ENCODE measurements around the gene PATJ.

PATJ gene

DNA sequence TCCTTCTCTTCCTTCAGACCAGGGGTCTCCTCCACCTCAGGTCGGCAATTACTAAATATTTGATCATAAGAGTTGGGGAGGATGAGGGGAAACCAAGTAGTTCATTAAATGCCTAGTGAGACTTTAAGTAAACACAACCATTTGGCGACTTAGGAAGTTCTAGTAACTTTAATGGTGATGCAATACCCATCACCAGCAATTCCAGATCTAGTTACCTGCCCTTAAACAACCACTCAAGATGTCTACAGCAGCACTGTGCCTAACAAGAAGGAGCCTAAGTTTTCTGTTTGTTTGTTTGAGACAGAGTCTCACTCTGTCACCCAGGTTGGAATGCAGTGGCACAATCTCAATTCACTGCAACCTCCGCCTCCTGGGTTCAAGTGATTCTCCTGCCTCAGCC is 395.7 kb downstream of the PATJ start (continued):
- TF ChIP-seq, protein P1, sequence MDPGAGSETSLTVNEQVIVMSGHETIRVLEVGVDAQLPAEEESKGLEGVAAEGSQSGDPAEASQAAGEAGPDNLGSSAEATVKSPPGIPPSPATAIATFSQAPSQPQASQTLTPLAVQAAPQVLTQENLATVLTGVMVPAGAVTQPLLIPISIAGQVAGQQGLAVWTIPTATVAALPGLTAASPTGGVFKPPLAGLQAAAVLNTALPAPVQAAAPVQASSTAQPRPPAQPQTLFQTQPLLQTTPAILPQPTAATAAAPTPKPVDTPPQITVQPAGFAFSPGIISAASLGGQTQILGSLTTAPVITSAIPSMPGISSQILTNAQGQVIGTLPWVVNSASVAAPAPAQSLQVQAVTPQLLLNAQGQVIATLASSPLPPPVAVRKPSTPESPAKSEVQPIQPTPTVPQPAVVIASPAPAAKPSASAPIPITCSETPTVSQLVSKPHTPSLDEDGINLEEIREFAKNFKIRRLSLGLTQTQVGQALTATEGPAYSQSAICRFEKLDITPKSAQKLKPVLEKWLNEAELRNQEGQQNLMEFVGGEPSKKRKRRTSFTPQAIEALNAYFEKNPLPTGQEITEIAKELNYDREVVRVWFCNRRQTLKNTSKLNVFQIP (CRISPR knock-in tag; IDR thresholded peaks at IDR 0.05; ENCODE audit: borderline replicate concordance, low read depth), result no peak

- TF ChIP-seq PPARA (CRISPR knock-in tag; IDR thresholded peaks at IDR 0.05; ENCODE audit: borderline replicate concordance) (no peak), ZFP3 (CRISPR knock-in tag; IDR thresholded peaks at IDR 0.05) (no peak), BACH2 (CRISPR knock-in tag; IDR thresholded peaks at IDR 0.05; ENCODE audit: borderline replicate concordance) (no peak), RARB (CRISPR knock-in tag; IDR thresholded peaks at IDR 0.05) (no peak), ZNF8 (CRISPR knock-in tag; IDR thresholded peaks at IDR 0.05) (no peak), ISL1 (CRISPR knock-in tag; IDR thresholded peaks at IDR 0.05) (no peak), ESRRG (CRISPR knock-in tag; IDR thresholded peaks at IDR 0.05) (no peak), ZNF565 (CRISPR knock-in tag; conservative IDR thresholded peaks at IDR 0.05; ENCODE audit: low read depth) (no peak), ARNTL (CRISPR knock-in tag; IDR thresholded peaks at IDR 0.05; ENCODE audit: borderline replicate concordance, low read depth) (no peak), SNAI2 (CRISPR knock-in tag; IDR thresholded peaks at IDR 0.05) (no peak)
- ATAC-seq, result no peak
These were observed 397.1 kb downstream of the PATJ start for GRCh38 chr1:62139410-62139809.

DNA sequence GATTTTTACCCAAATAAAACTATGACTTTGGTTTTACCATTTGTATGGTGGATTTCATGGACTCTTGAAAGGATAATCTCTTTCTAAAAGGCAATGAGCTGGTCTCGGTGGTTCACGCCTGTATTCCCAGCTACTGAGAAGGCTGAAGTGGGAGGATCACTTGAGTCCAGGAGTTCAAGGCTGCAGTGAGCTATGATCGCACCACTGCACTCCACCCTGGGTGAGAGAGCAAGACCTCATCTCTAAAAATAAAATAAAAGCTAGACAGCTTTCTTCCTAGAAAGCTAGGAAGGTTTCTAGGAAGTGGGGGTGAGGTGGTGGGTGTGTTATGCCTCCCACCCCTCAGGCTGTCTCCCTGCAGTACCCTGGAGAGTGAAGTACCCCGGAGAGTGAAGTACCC is 398.4 kb downstream of the PATJ start:
- no peak for TF ChIP-seq ZFP30 (CRISPR knock-in tag; IDR thresholded peaks at IDR 0.05)
- TF ChIP-seq PATZ1 (CRISPR knock-in tag; IDR thresholded peaks at IDR 0.05; ENCODE audit: borderline replicate concordance), result no peak
- TF ChIP-seq CREB5 (CRISPR knock-in tag; IDR thresholded peaks at IDR 0.05; ENCODE audit: low read depth), result no peak
- no peak for TF ChIP-seq ZNF8 (CRISPR knock-in tag; IDR thresholded peaks at IDR 0.05)
- TF ChIP-seq CSDC2 (CRISPR knock-in tag; IDR thresholded peaks at IDR 0.05), result no peak
- no peak for ATAC-seq

DNA sequence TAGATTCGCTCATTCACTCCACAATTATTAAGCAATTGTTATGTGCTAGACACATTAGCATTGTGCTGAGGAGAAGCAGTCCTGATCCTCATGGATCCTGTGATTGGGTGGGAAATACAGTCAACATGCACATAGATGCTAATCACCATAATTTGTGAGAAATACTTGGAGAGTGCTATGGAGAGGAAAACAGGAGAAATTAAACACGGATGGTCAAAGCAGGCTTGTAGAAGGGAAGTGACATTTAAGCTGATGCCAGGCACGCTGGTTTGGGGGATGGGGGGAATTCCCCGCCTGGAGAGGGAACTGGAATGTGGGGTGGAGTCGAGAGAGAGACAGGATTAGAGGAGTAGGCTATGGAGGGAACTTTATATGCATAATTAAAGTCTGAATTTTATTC is 400.2 kb downstream of the PATJ start:
- TF ChIP-seq ZC3H10 (CRISPR knock-in tag; IDR thresholded peaks at IDR 0.05) (no peak), ZNF565 (CRISPR knock-in tag; conservative IDR thresholded peaks at IDR 0.05; ENCODE audit: low read depth) (no peak), ARNTL (CRISPR knock-in tag; IDR thresholded peaks at IDR 0.05; ENCODE audit: borderline replicate concordance, low read depth) (no peak), OSR1 (CRISPR knock-in tag; IDR thresholded peaks at IDR 0.05) (no peak), RARB (CRISPR knock-in tag; IDR thresholded peaks at IDR 0.05) (no peak), ZNF8 (CRISPR knock-in tag; IDR thresholded peaks at IDR 0.05) (no peak), ISL1 (CRISPR knock-in tag; IDR thresholded peaks at IDR 0.05) (no peak), ESRRG (CRISPR knock-in tag; IDR thresholded peaks at IDR 0.05) (no peak), PPARA (CRISPR knock-in tag; IDR thresholded peaks at IDR 0.05; ENCODE audit: borderline replicate concordance) (no peak), SNAI2 (CRISPR knock-in tag; IDR thresholded peaks at IDR 0.05) (no peak), PATZ1 (CRISPR knock-in tag; IDR thresholded peaks at IDR 0.05; ENCODE audit: borderline replicate concordance) (no peak), ZFP3 (CRISPR knock-in tag; IDR thresholded peaks at IDR 0.05) (no peak), CSDC2 (CRISPR knock-in tag; IDR thresholded peaks at IDR 0.05) (no peak), CREB5 (CRISPR knock-in tag; IDR thresholded peaks at IDR 0.05; ENCODE audit: low read depth) (no peak), ZNF70 (CRISPR knock-in tag; IDR thresholded peaks at IDR 0.05) (no peak), GLIS3 (CRISPR knock-in tag; IDR thresholded peaks at IDR 0.05) (no peak)
- TF ChIP-seq, protein P1 (CRISPR knock-in tag; IDR thresholded peaks at IDR 0.05; ENCODE audit: borderline replicate concordance, low read depth), result no peak
- TF ChIP-seq, protein P2, sequence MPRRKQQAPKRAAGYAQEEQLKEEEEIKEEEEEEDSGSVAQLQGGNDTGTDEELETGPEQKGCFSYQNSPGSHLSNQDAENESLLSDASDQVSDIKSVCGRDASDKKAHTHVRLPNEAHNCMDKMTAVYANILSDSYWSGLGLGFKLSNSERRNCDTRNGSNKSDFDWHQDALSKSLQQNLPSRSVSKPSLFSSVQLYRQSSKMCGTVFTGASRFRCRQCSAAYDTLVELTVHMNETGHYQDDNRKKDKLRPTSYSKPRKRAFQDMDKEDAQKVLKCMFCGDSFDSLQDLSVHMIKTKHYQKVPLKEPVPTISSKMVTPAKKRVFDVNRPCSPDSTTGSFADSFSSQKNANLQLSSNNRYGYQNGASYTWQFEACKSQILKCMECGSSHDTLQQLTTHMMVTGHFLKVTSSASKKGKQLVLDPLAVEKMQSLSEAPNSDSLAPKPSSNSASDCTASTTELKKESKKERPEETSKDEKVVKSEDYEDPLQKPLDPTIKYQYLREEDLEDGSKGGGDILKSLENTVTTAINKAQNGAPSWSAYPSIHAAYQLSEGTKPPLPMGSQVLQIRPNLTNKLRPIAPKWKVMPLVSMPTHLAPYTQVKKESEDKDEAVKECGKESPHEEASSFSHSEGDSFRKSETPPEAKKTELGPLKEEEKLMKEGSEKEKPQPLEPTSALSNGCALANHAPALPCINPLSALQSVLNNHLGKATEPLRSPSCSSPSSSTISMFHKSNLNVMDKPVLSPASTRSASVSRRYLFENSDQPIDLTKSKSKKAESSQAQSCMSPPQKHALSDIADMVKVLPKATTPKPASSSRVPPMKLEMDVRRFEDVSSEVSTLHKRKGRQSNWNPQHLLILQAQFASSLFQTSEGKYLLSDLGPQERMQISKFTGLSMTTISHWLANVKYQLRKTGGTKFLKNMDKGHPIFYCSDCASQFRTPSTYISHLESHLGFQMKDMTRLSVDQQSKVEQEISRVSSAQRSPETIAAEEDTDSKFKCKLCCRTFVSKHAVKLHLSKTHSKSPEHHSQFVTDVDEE (CRISPR knock-in tag; IDR thresholded peaks at IDR 0.05), result no peak
- ATAC-seq, result peak; percentile 53; the same call in 2 of the 3 replicates
